Suppressor macrophage treated with lipopolysaccharide for 4 hours (primary cell): ENCODE measurements around the gene RALGPS2.
"Not testable (repeated sequence)": the region's sequence is repeated elsewhere in the genome, so short reads cannot be mapped to it uniquely, and the experiment has no call there.

Experiments used
- DNase-seq: peaks from one replicate; pipeline ENCODE4 v3.0.0-alpha.2; 2020

RALGPS2 gene

DNA sequence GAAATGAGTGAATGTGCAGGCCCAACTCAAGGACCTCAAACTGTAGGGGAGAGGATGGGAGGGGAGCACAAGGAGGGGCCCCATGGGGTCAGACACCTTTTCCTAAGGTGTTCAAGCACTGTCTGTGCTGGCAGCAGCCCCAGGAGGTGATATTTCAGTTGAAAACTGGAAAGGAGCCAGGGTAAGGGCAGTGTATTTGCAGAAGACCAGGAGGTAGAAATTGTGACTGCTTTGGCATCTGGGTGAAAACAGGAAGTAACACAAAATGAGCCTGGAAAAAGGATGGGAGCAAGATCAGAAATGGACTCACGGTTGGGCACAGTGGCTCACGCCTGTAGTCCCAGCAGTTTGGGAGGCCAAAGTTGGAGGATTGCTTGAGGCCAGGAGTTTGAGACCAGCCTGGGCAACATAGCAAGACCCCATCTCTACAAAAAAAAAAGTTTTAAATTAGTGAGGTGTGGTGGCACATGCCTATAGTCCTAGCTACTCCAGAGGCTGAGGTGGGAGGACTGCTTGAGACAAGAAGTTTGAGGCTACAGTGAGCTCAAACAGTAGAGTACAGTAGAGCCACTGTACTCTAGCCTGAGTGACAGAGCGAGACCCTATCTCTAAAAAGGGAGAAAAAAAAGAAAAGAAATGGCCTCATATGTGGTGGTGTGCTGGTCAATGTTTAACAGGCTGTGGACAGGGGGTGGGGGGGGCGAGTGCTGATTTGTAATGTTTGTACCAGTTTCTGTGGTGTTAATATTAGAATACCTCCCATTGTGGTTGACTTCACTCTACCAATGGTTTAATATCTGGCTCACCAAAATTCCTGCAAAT lies 222.0 kb downstream of the RALGPS2 start:
- no peak for DNase-seq

- no peak for DNase-seq
Measured at GRCh38 chr1:178947677-178947981, 222.6 kb downstream of the RALGPS2 start.

- no peak for DNase-seq
Measured at GRCh38 chr1:178948676-178949075, 223.6 kb downstream of the RALGPS2 start.

DNA sequence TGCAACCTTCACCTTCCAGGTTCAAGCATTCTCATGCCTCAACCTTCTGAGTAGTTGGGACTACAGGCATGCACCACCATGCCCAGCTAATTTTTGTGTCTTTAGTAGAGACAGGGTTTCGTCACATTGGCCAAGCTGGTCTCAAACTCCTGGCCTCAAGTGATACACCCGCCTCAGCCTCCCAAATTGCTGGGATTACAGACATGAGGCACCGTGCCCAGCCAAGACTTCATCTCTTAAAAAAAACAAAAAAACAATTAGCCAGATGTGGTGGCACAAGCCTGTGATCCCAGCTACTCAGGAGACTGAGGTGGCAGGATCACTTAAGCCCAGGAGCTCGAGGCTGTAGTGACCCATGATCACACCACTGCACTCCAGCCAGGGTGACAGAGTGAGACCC lies 224.8 kb downstream of the RALGPS2 start:
- DNase-seq, result not testable (repeated sequence)

DNA sequence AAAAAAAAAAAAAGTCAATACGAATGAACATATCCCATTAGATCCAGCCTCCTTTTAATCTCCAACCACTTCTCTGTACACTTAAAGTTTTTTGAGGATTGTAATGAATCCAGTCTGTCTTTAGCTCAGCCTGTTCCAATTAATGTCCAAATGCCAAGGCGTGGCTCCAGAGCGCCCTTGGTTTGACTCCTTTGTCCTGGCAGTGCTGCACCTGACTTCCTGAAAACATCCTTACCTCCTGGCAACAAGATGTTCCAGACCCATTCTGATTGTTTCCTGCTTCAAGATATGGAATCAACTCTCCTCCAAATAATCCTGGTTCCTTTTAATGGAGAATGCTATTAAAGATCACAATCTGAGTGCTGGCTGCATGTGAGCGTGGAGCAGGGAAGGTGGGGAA lies 226.6 kb downstream of the RALGPS2 start:
- DNase-seq, result no peak

DNA sequence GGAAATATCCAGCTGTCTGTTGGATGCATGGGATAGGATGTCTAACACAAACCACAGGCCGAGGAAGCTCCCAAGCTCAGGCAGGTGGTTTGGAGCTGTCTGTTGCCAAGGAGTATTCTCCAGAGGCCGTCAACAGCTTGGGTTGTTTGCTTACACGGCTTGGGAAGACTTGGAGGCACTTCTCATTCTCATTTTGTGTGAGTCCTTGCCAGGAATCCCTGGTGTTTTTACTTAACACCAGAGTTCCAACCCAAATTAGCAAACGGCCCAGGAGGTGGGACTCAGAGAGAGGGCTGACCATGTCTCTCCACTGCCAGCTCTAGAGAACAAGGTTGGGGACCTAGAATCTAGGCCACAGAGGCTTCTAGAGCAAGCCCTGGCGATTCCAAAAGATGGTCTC lies 228.0 kb downstream of the RALGPS2 start:
- no peak for DNase-seq

GRCh38 chr1:178953538-178954324 lies 228.7 kb downstream of the RALGPS2 start:
- no peak for DNase-seq

- DNase-seq, result no peak
Measured at GRCh38 chr1:178954325-178954690, 229.3 kb downstream of the RALGPS2 start.

GRCh38 chr1:178954937-178955336 lies 229.9 kb downstream of the RALGPS2 start:
- DNase-seq, result no peak

DNA sequence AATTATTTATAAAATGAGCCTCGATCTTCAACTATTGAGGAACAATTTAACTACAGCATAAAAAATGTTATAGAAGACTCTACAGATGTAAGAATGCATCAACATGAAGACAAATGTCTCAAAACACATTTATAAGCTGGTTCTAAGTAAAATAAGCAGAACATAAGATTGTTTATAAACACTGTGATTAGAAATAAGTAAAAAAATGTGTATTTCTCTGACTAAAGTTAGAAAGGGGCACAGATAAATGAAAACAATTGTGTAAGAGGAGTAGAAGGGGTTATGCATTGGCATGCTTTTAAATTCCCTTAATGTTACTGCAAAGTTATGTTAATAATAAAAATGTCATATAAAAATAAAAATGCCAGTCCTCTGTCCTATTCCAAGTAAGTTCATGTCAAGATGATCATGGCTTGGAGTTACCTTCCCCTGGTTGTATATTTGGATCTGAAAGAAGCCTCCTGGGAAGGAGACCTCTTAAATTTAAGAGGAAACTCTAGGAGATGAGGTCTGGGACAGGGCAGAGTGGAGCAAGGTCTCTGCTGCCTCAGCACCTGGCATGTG lies 230.4 kb downstream of the RALGPS2 start:
- DNase-seq, result no peak

- no peak for DNase-seq
Measured at GRCh38 chr1:178958491-178958890, 233.4 kb downstream of the RALGPS2 start.

- no peak for DNase-seq
Measured at GRCh38 chr1:178959543-178960460, 234.8 kb downstream of the RALGPS2 start.

DNA sequence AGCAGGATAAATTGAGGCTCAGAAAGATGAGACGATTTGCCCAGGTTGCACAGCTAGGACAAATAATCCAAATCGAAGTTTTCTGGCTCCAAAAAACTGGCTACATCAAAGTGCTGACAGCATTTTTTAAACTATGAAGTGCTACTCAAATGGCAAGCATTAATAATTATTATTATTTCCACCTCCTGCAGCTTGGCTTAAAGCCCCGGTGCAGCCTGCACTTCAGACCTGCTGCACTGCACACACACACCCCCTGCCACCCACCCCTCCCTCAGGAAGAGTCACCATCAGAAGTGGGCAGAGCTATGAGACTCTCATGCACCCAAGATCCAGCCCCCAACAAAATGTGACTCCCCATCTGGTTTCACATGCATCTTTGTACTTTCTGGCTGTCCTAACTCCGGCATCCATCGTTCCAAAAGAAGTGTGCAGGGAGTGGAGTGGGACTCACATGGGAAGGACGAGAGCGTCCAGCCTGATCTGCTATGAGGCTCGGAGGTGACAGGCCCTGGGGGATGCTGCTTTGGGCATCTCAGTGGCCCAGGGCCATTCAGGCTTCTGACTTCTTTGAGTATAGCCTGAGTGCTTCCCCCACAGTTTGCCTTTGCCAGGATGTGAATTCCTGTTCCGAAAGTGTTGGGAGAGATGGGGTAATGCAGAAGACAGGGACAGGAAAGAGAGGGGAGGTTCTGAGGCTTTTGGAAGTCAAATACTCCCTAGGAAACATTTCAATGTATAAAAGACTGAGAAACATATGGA lies 235.6 kb downstream of the RALGPS2 start:
- DNase-seq, result no peak

- DNase-seq, result no peak
Measured at GRCh38 chr1:178961331-178961730, 236.3 kb downstream of the RALGPS2 start.

GRCh38 chr1:178961868-178962267 lies 236.8 kb downstream of the RALGPS2 start:
- DNase-seq, result no peak

DNA sequence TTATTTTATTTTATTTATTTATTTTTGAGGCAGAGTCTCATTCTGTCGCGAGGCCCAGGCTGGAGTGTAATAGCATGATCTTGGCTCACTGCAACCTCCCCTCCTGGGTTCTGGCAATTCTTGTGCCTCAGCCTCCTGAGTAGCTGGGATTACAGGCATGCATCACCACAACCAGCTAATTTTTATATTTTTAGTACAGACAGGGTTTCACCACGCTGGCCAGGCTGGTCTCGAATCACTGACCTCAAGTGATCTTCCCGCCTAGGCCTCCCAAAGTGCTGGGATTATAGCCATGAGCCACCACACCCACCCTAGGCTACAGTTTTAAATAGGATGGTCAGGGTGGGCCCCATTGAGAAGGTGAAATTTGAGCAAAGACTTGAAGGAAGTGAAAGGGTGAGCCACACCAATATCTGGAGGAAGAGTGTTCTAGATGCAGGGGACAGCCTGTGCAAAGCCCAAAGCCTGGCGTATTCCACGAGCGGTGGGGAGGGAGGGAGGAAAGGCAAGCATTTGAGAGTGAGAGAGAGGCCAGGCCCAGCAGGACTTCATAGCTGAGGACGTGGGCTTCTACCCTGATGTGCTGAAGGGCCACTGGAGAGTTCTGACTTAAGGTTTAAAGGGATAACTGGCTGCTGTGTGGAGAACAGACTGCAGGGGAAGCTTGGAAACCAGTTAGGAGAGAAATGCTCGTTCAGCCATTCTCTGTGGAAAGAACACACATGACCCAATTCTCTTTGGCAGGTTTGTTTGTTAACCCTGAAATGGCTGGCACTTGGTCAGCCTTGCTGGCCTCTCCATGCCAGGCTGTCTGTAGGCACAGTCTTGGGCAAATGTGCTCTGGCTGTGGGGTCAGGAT lies 238.0 kb downstream of the RALGPS2 start:
- DNase-seq, result no peak

- no peak for DNase-seq
Measured at GRCh38 chr1:178964469-178965330, 239.7 kb downstream of the RALGPS2 start.

DNA sequence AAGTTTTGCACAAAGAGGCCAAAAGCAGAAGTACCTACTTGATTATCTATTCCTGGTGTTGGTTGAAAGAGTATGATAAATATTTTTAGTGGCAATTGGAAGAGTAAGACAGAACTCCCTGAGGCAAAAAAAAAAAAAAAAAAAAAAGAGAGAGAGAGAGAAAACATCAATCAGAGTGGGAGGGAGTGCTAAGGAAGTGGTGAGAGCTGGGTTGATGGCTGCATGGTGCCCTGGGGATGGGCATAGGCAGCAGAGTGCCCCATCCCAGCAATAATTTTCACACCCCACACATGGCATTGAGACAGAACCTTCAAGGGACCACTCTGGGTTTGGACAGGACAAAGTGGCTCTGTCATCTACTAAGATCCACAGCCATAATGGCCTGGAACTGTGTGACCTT lies 241.3 kb downstream of the RALGPS2 start:
- no peak for DNase-seq

DNA sequence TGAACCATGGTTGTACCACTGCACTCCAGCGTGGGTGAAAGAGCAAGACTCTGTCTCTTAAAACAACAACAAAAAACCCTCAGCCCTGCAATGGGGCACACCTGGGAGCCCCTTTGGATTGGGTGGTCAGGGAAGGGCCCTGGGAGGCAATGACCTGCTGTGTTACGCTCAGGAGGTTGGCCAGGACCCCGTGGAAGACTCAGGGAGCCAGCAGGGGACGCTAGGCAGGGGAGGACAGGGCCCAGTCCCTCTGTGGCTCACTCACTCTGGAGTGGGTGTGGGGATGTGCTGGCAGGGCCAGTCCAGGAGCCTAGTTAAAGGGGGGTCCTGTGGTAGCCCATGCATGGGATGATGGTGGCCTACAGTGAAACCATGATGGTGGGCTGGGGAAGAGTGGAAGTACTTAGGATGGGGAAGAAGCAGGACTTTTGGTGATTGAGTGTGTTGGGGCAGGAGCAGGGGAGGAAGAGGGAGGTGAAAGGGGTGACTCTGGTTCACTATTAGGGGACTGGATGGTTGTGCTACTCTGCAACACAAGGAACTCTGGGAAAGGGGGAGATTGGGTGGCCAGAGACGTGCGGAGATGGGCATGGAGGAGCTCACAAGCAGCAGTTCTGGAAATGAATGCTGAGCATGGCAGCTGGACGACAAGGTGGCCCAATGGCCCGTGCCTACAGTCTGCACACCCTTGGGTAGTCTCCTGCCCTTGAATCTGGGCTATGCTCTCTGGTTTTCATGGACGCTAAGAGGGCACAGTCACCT lies 244.4 kb downstream of the RALGPS2 start:
- DNase-seq, result no peak
